IPS-NIHi11 (cell line): ENCODE measurements around the gene LYPD6.
"Not testable (repeated sequence)": the region's sequence is repeated elsewhere in the genome, so short reads cannot be mapped to it uniquely, and the experiment has no call there.

Source experiments
- DNase-seq: peaks from one replicate; pipeline ENCODE4 v3.0.0; 2012; ENCODE audit warnings: mixed read lengths, low spot score

LYPD6 gene

DNA sequence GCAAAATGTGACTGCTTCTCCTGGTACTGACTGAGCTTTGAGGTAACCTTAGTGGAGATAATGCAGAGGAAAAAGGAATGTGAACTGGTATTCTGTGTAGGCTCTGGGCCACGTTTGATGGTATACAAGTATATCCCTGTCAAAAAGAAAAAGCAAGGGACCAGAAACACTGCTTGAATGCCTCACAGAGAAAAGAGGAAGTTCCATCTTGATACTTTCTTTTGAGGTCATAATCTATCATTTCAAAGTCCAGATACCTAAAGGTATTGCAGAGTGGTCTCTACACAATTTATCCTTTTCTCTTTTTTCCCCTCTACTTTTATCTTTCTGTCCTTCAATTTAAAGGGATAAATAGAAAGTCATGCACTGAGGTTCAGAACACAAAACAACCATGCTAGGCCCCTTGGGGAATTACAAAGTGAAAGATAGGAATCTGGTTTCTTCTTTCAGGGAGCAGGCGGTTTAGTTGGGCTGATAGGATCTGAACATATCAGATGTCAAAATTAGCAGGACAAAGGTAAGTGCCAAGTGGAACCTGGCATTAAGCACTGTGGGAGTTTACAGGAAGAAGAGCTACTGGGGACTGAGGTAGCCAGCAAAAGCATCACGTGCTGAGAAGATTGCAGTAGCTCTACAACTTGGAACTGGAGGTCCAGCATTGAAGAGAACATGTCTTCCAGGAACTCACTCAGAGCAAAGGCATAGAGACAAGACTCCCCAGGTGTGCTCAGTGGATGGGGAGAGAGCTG lies 121.2 kb downstream of the LYPD6 start:
- DNase-seq: peak; percentile 23

- peak; percentile 10 for DNase-seq
Measured at GRCh38 chr2:149456285-149456684, 125.9 kb downstream of the LYPD6 start.

DNA sequence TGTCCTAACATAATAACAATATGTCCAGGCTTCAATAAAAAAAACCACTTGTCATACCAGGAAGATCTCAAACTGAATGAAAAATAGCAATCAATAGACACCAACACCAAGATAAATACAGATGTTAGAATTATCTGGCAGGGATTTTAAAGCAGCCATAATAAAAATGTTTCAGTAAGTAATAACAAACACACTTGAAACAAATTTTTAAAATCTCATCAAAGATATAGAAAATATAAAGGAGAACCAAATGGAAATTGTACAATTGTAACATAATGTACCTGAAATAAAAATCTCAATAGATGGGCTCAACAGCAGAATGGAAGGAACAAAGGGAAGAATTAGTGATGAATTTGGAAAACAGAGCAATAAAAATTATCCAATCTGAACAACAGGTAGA lies 128.1 kb downstream of the LYPD6 start:
- no peak for DNase-seq

DNA sequence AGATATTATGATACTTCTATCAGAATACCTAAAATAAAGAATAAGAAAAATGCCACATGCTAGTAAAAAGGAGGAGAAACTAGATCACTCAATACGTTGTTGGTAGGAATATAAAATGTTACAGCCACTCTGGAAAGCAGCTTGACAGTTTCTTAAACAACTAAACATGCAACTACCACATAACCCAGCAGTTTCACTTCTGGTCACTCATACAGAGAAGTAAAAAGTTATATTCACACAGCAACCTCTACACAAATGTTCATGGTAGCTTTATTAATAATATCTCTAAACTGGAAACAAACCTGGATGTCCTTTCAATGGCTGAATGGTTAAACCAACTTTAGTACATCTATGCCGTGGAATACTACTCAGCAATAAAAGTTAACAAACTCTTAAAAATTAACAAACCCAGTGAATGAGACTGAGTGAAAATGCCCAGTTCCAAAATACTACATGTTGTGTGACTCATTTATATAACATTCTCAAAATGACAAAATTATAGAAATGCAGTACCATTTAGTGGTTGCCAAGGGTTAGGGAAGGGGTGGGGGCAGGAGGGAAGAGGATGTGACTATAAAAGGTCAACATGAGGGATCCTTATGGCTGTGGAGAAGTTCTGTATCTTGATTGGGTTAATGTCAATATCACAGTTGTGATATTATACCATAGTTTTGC lies 133.1 kb downstream of the LYPD6 start:
- no peak for DNase-seq

DNA sequence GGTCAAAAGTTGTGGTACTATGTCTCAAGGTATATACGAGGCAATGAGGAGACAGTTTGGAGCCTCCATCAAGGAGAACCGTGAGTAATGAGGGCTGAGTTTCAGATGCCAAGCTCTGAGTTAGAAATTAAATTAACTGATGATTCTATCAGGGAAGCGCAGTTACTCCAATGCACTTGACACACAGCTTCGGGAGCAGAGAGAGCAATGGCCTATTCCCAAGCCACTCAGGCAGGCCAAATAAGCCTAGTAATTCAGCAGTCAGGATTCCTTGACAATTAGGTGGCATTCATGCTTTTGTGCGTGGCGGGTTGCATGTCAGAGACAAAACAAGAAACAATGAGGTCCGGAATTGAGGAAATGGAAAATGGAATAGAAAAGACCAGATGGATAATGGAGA lies 134.0 kb downstream of the LYPD6 start:
- DNase-seq: no peak

DNA sequence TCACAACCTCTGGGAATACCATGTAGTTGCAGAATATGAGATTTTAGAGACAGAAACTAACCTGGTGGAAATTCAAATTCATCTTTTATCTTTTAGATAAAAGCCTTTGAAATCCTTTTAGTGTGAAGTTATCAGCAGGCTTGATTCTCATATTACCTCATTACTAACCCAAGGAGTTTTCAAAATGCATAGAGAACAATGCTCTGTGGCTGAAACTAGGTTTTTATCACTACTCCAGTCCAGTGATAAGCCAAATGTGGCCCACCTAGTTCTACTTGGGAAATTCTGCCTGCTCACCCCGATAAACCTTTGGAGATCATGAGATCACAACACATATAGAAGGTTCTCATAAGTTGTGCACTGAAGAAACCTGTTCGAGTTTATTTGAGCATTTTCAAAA lies 135.5 kb downstream of the LYPD6 start:
- DNase-seq: no peak

DNA sequence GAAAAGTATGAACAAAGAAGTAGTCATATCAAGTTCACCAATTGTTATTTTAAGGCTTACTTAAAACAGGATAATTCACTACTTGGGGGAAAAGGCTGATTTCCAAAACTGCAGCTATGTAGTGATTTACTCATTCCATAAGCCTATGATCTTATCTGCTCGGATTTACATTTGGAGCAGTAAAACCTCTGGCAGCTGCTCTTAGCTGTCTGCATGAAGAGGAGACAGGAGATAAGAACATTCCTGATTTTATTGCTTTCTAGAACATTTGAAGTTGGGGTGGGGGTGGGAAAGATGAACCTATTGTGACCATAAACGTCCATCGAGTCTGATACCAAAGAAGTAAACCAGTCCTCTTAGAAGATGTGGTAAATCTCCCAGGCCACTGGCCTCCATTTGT lies 136.2 kb downstream of the LYPD6 start:
- no peak for DNase-seq

DNA sequence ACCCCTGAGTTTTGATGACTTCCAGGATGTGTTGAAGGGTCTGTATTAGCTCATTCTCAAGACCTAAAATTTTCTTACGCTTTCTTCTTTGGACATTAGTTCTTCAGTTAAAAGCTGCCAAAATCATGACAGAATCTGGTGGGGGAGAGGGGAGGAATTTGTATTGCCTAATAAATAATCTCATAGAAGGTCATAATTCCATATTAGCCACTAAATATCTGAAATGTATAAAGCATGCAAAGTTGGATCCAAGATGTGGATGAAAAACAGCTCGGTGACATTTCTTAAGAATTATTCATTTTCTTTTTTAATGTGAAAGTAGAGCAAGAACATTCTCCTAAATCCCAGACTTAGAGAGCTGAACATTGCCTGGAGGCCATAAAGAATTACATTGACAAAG lies 137.0 kb downstream of the LYPD6 start:
- no peak for DNase-seq

DNA sequence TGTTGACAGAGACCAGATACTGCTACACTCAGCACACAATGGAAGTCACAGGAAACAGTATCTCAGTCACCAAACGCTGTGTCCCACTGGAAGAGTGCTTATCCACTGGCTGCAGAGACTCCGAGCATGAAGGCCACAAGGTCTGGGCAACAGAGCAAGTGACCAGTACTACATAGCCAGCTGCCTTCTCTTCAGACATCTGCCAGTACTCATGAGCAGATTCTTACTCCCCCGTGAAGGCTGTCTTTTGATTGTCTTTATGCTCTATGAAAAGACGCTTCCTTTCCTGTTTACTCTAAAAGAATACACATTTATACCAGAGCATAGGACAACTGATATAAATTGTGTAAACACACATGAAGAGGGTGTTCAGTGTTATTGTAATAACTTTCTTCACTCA lies 138.2 kb downstream of the LYPD6 start:
- no peak for DNase-seq

- DNase-seq: no peak
Measured at GRCh38 chr2:149470046-149470445, 139.7 kb downstream of the LYPD6 start.

DNA sequence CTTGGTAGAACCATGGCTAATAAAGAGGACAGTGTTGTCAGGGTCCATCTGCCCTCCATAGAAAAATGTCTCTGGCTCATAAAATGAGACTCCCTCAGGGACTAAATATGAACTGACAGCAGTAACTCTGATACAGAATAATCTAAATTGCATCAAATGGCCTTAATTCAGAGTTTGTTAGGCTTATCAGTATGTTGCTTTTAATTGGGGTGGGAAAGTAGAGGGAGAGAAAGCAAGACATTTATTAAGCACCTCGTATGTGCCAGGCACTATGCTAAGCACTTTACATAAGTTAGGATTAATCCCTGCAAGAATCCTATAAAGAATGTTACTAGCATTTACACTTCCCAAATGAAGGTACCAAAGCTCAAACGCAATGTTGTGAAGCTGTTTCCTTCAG lies 142.0 kb downstream of the LYPD6 start:
- no peak for DNase-seq

DNA sequence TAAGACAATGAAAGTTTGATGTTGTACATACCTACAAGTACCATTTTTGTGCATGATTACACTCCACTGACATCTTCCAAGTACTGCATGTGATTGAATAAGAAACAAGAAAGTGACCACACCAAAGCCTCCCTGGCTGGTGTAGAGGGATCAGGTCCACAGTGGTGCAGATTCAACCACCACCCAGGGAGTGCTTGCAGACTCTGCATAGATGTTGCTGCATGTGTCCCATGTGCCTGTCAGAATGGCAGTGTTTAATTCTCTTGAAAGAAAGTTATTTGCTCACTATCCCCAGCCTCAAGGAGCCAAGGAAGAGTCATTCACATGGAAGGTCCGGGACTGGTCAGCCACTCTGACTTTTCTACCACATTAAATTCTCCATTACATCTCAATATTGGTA lies 142.7 kb downstream of the LYPD6 start:
- no peak for DNase-seq

DNA sequence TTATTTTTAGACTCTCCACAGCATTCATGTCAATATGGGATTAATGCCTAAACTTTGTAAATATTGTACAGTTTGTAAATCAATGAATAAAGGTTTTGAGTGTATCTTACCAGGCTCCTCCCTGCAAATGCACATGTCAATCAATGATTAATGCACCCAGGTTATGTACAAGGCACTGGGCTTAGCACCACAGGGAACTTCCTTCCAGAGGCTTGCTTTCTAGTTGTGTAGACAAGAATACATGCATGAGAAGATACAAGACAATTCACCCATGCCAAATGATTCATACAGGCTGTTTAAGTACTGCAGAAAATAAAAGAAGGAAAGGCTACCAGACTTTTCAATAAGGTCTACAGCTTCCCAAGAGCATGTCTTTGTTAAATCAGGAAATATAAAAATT lies 143.1 kb downstream of the LYPD6 start:
- DNase-seq: no peak

- no peak for DNase-seq
Measured at GRCh38 chr2:149483004-149483605, 152.7 kb downstream of the LYPD6 start.

- DNase-seq: no peak
Measured at GRCh38 chr2:149486664-149487063, 156.3 kb downstream of the LYPD6 start.

DNA sequence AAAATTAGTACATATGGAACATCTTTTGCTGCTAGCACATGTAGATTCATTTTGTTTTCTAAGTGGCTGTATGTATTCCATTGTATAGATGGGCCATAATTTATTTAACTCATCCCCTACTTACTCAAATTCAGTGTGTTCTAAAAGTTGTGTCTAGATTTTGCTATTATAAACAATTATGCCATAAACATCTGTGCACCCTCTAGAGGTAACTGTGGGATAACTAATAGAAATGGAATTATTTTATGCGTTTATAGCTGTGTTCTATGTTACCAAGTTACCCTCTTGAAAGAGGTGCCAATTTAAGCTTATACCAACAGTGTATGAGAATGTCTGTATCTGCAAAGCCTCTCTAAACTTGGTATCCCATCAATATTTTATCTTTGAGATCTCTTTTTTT lies 156.8 kb downstream of the LYPD6 start:
- DNase-seq: no peak

DNA sequence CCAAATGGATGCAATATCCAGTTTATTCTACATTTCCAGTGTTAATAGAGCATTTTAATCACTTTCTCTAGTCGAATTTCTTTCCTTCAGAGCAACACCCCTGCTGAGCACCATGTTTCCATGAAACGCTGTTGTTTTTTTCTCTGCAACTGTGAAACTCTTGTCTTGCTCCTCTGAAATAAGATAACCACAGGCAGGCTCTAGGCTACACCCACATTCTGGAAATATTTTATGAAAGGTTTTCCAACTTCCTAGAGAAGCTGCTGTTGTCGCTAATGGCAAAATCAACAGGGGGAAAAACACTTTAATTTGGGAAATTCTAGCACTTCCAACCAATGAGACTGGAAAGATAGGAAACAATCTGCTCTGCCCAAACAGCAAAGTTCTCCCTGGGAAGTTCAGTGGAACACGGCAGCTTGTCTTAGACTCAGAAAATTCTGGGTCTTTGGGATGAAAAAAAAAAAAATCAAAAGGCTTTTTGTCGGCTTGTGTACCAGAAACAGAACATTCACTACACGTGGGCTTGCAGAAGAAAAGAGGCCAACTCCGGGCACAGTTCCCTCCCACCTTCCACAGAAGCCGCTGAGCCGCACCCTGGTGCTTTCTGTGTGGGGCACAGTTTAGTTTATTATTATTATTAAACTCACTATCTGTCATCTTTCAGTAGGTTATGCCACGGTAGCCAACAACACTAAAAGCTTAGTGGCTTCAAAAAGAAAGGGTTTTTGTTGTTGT lies 158.5 kb downstream of the LYPD6 start:
- DNase-seq: no peak

- peak; percentile 46 for DNase-seq
Measured at GRCh38 chr2:149489452-149489851, 159.1 kb downstream of the LYPD6 start.

DNA sequence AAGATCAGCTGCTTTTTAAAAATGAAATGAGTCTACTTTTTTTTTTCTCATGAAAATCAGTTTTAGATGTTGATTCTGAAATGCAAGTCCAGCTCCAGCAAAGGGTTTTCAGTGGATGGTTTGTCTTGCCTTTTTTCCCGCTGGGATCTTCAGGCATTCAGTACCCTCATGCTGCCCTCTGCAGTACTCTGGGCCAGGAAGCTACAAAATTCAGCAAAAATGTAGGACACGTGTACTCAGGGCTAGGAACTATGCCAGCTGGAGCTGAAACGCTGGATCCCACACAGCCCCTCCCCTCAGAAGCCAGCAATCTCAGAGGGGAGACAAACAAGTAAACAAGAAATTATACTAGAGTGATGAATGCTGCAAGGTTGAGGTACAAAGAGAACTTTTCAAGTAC lies 159.9 kb downstream of the LYPD6 start:
- DNase-seq: no peak

GRCh38 chr2:149492923-149493322 lies 162.5 kb downstream of the LYPD6 start:
- no peak for DNase-seq

- DNase-seq: not testable (repeated sequence)
Measured at GRCh38 chr2:149499204-149499603, 168.8 kb downstream of the LYPD6 start.

GRCh38 chr2:149506808-149507207 lies 176.4 kb downstream of the LYPD6 start:
- not testable (repeated sequence) for DNase-seq

- DNase-seq: no peak
Measured at GRCh38 chr2:149507974-149508373, 177.6 kb downstream of the LYPD6 start.
